ENCODE measurements around the gene CCNG2.
"Not testable (repeated sequence)": the region's sequence is repeated elsewhere in the genome, so short reads cannot be mapped to it uniquely, and the experiment has no call there.

The CCNG2 gene

GRCh38 chr4:77156912-77157858, at the start of gene CCNG2:
Gene CCNG2 (plus strand): TSS chr4:77157207. CDS start chr4:77158533, 1,326 bp downstream.
- DNase-seq: peak; percentile 77

GRCh38 chr4:77110730-77111129, 46.3 kb upstream of the CCNG2 start:
- no peak for DNase-seq

GRCh38 chr4:77113069-77113468, 43.9 kb upstream of the CCNG2 start:
- DNase-seq: no peak

GRCh38 chr4:77117721-77118120, 39.3 kb upstream of the CCNG2 start:
- DNase-seq: no peak

- no peak for DNase-seq
Measured at GRCh38 chr4:77120886-77121508, 36.0 kb upstream of the CCNG2 start.

GRCh38 chr4:77121736-77122240, 35.2 kb upstream of the CCNG2 start:
- DNase-seq: no peak

- DNase-seq: no peak
Measured at GRCh38 chr4:77122656-77123055, 34.4 kb upstream of the CCNG2 start.

GRCh38 chr4:77123411-77123810, 33.6 kb upstream of the CCNG2 start:
- no peak for DNase-seq

- DNase-seq: no peak
Measured at GRCh38 chr4:77124576-77124975, 32.4 kb upstream of the CCNG2 start.

GRCh38 chr4:77125961-77126360, 31.0 kb upstream of the CCNG2 start:
- DNase-seq: no peak

GRCh38 chr4:77126809-77127208, 30.2 kb upstream of the CCNG2 start:
- no peak for DNase-seq

- DNase-seq: no peak
Measured at GRCh38 chr4:77127215-77127614, 29.8 kb upstream of the CCNG2 start.

- no peak for DNase-seq
Measured at GRCh38 chr4:77127837-77128621, 29.0 kb upstream of the CCNG2 start.

- DNase-seq: no peak
Measured at GRCh38 chr4:77132652-77133312, 24.2 kb upstream of the CCNG2 start.

GRCh38 chr4:77137448-77137847, 19.6 kb upstream of the CCNG2 start:
- DNase-seq: not testable (repeated sequence)

GRCh38 chr4:77141964-77142645, 14.9 kb upstream of the CCNG2 start:
- no peak for DNase-seq

- DNase-seq: no peak
Measured at GRCh38 chr4:77142646-77143028, 14.4 kb upstream of the CCNG2 start.

- DNase-seq: no peak
Measured at GRCh38 chr4:77143091-77143490, 13.9 kb upstream of the CCNG2 start.

- no peak for DNase-seq
Measured at GRCh38 chr4:77145842-77146185, 11.2 kb upstream of the CCNG2 start.

GRCh38 chr4:77146186-77147078, 10.6 kb upstream of the CCNG2 start:
- no peak for DNase-seq
